ENCODE results near the gene IFT81.

DNA sequence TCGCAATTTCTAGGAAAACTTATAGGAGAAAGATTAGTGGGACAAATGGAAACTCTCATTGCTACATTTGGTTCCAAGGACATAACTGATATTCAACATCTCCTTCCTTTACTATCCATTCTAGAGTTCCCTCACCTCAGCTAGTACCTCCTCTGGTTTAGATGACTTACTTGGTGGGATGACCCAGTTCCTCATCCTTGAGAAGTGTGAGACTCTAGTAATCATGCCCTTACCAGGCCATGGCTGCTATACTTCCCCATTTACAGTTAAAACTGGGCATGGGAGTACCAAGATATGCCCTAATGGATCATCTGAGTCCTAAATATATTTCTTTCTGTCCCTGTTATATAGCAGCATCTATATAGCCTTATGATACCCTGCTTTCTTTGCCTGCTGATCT, 58.1 kb downstream of the IFT81 start:
- TF ChIP-seq ZSCAN30 (CRISPR knock-in tag; IDR thresholded peaks at IDR 0.05) (no peak), ZKSCAN1 (IDR thresholded peaks at IDR 0.05; ENCODE audit: low read length) (no peak)

All from HepG2 (cell line).